Loucy (cell line): Measurements from ENCODE around the gene EHD2.

ENCODE experiments used
- EZH2phosphoT487 ChIP-seq: fragments of 200-600 bp; IDR thresholded peaks from 2 replicates; pipeline ENCODE4 v1.6.1; 2018; ENCODE audit warnings: antibody characterized with exemption, mild to moderate bottlenecking, moderate library complexity, borderline replicate concordance
- TF ChIP-seq, protein P1 (sequence below): fragments of 200-600 bp; sonication (generic); conservative IDR thresholded peaks from 2 replicates; pipeline ENCODE4 v1.5.1; 2014; ENCODE audit warnings: mild to moderate bottlenecking, antibody characterized with exemption, low read length

DNA sequence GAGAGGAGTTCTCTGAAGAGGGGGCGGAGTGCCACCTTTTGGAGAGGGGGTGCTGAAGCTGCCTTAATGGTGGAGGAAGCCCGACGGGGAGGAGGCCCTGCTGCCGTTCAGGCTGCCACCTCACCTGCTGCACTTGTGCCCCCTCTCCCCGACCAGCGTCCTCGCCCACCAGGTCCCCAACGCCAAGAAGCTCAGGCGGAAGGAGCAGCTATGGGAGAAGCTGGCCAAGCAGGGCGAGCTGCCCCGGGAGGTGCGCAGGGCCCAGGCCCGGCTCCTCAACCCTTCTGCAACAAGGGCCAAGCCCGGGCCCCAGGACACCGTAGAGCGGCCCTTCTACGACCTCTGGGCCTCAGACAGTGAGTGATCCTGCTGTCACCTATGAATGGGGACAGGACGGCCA, 37.5 kb downstream of the EHD2 start:
- TF ChIP-seq, protein P1, sequence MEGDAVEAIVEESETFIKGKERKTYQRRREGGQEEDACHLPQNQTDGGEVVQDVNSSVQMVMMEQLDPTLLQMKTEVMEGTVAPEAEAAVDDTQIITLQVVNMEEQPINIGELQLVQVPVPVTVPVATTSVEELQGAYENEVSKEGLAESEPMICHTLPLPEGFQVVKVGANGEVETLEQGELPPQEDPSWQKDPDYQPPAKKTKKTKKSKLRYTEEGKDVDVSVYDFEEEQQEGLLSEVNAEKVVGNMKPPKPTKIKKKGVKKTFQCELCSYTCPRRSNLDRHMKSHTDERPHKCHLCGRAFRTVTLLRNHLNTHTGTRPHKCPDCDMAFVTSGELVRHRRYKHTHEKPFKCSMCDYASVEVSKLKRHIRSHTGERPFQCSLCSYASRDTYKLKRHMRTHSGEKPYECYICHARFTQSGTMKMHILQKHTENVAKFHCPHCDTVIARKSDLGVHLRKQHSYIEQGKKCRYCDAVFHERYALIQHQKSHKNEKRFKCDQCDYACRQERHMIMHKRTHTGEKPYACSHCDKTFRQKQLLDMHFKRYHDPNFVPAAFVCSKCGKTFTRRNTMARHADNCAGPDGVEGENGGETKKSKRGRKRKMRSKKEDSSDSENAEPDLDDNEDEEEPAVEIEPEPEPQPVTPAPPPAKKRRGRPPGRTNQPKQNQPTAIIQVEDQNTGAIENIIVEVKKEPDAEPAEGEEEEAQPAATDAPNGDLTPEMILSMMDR = no peak
- TF ChIP-seq EZH2phosphoT487 = no peak
